ENCODE measurements around the gene OR10G4. TPM values are rescaled to one million over a fixed set of nuclear protein-coding genes. Genes with fewer than 3 reads are reported as not detected.
"Not testable (repeated sequence)": the region's sequence is repeated elsewhere in the genome, so short reads cannot be mapped to it uniquely, and the experiment has no call there.

Gene OR10G4
- total RNA-seq = not detected

- H3K4me1 Mint-ChIP-seq (ENCODE audit: low read depth) = no peaks in the 10 kb centered on the region
- H3K4me3 Mint-ChIP-seq = no peak within 1 kb of the TSS
- DNase-seq (no peak), ATAC-seq (replicated peaks in 1 of 2) (no peak)
- H3K27me3 Mint-ChIP-seq (ENCODE audit: low read depth) = peaks cover 6% of the 10 kb centered on the region
- no peaks in the 10 kb centered on the region for H3K9me3 Mint-ChIP-seq
- no peaks in the 10 kb centered on the region for H3K36me3 Mint-ChIP-seq (ENCODE audit: insufficient read depth in 2 of 2)
- H3K27ac Mint-ChIP-seq = no peak within 1 kb of the TSS
Measured at GRCh38 chr11:124012697-124013096, at the start of gene OR10G4. Gene OR10G4, plus strand, starts transcription at chr11:124012997. Its CDS starts 2,578 bp downstream, at chr11:124015575.

- no peaks in the 10 kb centered on the region for H3K36me3 Mint-ChIP-seq (ENCODE audit: insufficient read depth in 2 of 2)
- H3K27me3 Mint-ChIP-seq (ENCODE audit: low read depth) = no peaks in the 10 kb centered on the region
- no peak overlapping the region for H3K27ac Mint-ChIP-seq
- ATAC-seq (replicated peaks in 1 of 2) = no peak
- no peak overlapping the region for H3K4me3 Mint-ChIP-seq
- DNase-seq = no peak
- peaks cover 1 to 2% of the 10 kb centered on the region in 2 donors for H3K9me3 Mint-ChIP-seq
- no peaks in the 10 kb centered on the region for H3K4me1 Mint-ChIP-seq (ENCODE audit: low read depth)
Measured at GRCh38 chr11:123973816-123974215, 39.0 kb upstream of the OR10G4 start.

- Mint-ChIP-seq H3K27me3 (ENCODE audit: low read depth) (no peaks in the 10 kb centered on the region), H3K4me3 (no peak overlapping the region), H3K36me3 (ENCODE audit: insufficient read depth in 2 of 2) (no peaks in the 10 kb centered on the region), H3K9me3 (peaks cover 0 to under 1% of the 10 kb centered on the region in 2 donors), H3K27ac (no peak overlapping the region), H3K4me1 (ENCODE audit: low read depth) (no peaks in the 10 kb centered on the region)
- DNase-seq (no peak), ATAC-seq (replicated peaks in 1 of 2) (no peak)
Measured at GRCh38 chr11:123976770-123977560, 35.8 kb upstream of the OR10G4 start.

- no peak within 1 kb of the TSS for H3K4me3 Mint-ChIP-seq
- no peak within 1 kb of the TSS for H3K27ac Mint-ChIP-seq
- H3K27me3 Mint-ChIP-seq (ENCODE audit: low read depth) = no peaks in the 10 kb centered on the region
- H3K36me3 Mint-ChIP-seq (ENCODE audit: insufficient read depth in 2 of 2) = no peaks in the 10 kb centered on the region
- H3K9me3 Mint-ChIP-seq = peaks cover 4 to 5% of the 10 kb centered on the region in 2 donors
- DNase-seq = no peak
- no peak for ATAC-seq (replicated peaks in 1 of 2)
- no peaks in the 10 kb centered on the region for H3K4me1 Mint-ChIP-seq (ENCODE audit: low read depth)
Measured at GRCh38 chr11:123977731-123978347, 35.0 kb upstream of the OR10G4 start, which contains the start of gene OR10S1. Gene OR10S1, minus strand, starts transcription at chr11:123977781. Its CDS starts 117 bp downstream, at chr11:123977664.

GRCh38 chr11:123979311-123979710 is 33.5 kb upstream of the OR10G4 start:
- Mint-ChIP-seq H3K27me3 (ENCODE audit: low read depth) (no peaks in the 10 kb centered on the region), H3K9me3 (peaks cover 6 to 8% of the 10 kb centered on the region in 2 donors), H3K36me3 (ENCODE audit: insufficient read depth in 2 of 2) (no peaks in the 10 kb centered on the region), H3K4me1 (ENCODE audit: low read depth) (no peaks in the 10 kb centered on the region), H3K27ac (no peak overlapping the region), H3K4me3 (no peak overlapping the region)
- DNase-seq = no peak
- no peak for ATAC-seq (replicated peaks in 1 of 2)

GRCh38 chr11:123995119-123995518 is 17.7 kb upstream of the OR10G4 start, which contains the start of gene OR10G6:
Gene OR10G6, minus strand, starts transcription at chr11:123995161. Its CDS starts 0 bp downstream, at chr11:123995161.
- Mint-ChIP-seq H3K4me1 (ENCODE audit: low read depth) (no peaks in the 10 kb centered on the region), H3K9me3 (no peaks in the 10 kb centered on the region), H3K36me3 (ENCODE audit: insufficient read depth in 2 of 2) (no peaks in the 10 kb centered on the region), H3K27ac (no peak within 1 kb of the TSS), H3K27me3 (ENCODE audit: low read depth) (no peaks in the 10 kb centered on the region), H3K4me3 (no peak within 1 kb of the TSS)
- ATAC-seq (replicated peaks in 1 of 2) = no peak
- no peak for DNase-seq

GRCh38 chr11:124015837-124016236 is 3.0 kb downstream of the OR10G4 start:
- H3K4me3 Mint-ChIP-seq; H3K27me3 Mint-ChIP-seq (ENCODE audit: low read depth); H3K4me1 Mint-ChIP-seq (ENCODE audit: low read depth); H3K36me3 Mint-ChIP-seq (ENCODE audit: insufficient read depth in 2 of 2); H3K9me3 Mint-ChIP-seq; DNase-seq; ATAC-seq (replicated peaks in 1 of 2); H3K27ac Mint-ChIP-seq: not testable (repeated sequence)

GRCh38 chr11:124026498-124026897 is 13.7 kb downstream of the OR10G4 start, which contains the start of gene OR10G8:
Gene OR10G8, plus strand, starts transcription at chr11:124026798. Its CDS starts 2,825 bp downstream, at chr11:124029623.
- Mint-ChIP-seq H3K36me3 (ENCODE audit: insufficient read depth in 2 of 2) (no peaks in the 10 kb centered on the region), H3K27ac (no peak within 1 kb of the TSS), H3K4me3 (no peak within 1 kb of the TSS), H3K4me1 (ENCODE audit: low read depth) (no peaks in the 10 kb centered on the region), H3K9me3 (no peaks in the 10 kb centered on the region), H3K27me3 (ENCODE audit: low read depth) (no peaks in the 10 kb centered on the region)
- DNase-seq (no peak), ATAC-seq (replicated peaks in 1 of 2) (no peak)

- Mint-ChIP-seq H3K36me3 (ENCODE audit: insufficient read depth in 2 of 2) (no peaks in the 10 kb centered on the region), H3K4me1 (ENCODE audit: low read depth) (no peaks in the 10 kb centered on the region), H3K27ac (no peak overlapping the region), H3K9me3 (no peaks in the 10 kb centered on the region), H3K4me3 (no peak overlapping the region), H3K27me3 (ENCODE audit: low read depth) (peaks cover 5% of the 10 kb centered on the region)
- DNase-seq = no peak
- ATAC-seq (replicated peaks in 1 of 2) = no peak
Measured at GRCh38 chr11:124036666-124037065, 23.9 kb downstream of the OR10G4 start.

GRCh38 chr11:124039557-124039956 is 26.8 kb downstream of the OR10G4 start:
- no peak for ATAC-seq (replicated peaks in 1 of 2)
- Mint-ChIP-seq H3K9me3 (no peaks in the 10 kb centered on the region), H3K27ac (no peak overlapping the region), H3K27me3 (ENCODE audit: low read depth) (peaks cover 5% of the 10 kb centered on the region), H3K4me3 (no peak overlapping the region), H3K4me1 (ENCODE audit: low read depth) (no peaks in the 10 kb centered on the region), H3K36me3 (ENCODE audit: insufficient read depth in 2 of 2) (no peaks in the 10 kb centered on the region)
- DNase-seq = no peak

- no peaks in the 10 kb centered on the region for H3K36me3 Mint-ChIP-seq (ENCODE audit: insufficient read depth in 2 of 2)
- H3K9me3 Mint-ChIP-seq = no peaks in the 10 kb centered on the region
- no peak for DNase-seq
- H3K4me1 Mint-ChIP-seq (ENCODE audit: low read depth) = no peaks in the 10 kb centered on the region
- no peak for ATAC-seq (replicated peaks in 1 of 2)
- no peak within 1 kb of the TSS for H3K27ac Mint-ChIP-seq
- H3K27me3 Mint-ChIP-seq (ENCODE audit: low read depth) = peaks cover 5% of the 10 kb centered on the region
- H3K4me3 Mint-ChIP-seq = no peak within 1 kb of the TSS
Measured at GRCh38 chr11:124041254-124041653, 28.5 kb downstream of the OR10G4 start, which contains the start of gene OR10G7. Gene OR10G7, minus strand, starts transcription at chr11:124041325. Its CDS starts 2,324 bp downstream, at chr11:124039001.

- H3K27me3 Mint-ChIP-seq (ENCODE audit: low read depth) = peaks cover 13% of the 10 kb centered on the region
- H3K4me3 Mint-ChIP-seq = no peak overlapping the region
- H3K4me1 Mint-ChIP-seq (ENCODE audit: low read depth) = no peaks in the 10 kb centered on the region
- ATAC-seq (replicated peaks in 1 of 2) = no peak
- no peak for DNase-seq
- H3K36me3 Mint-ChIP-seq (ENCODE audit: insufficient read depth in 2 of 2) = no peaks in the 10 kb centered on the region
- no peaks in the 10 kb centered on the region for H3K9me3 Mint-ChIP-seq
- H3K27ac Mint-ChIP-seq = no peak overlapping the region
Measured at GRCh38 chr11:124043420-124043819, 30.6 kb downstream of the OR10G4 start.

GRCh38 chr11:124050748-124051147 is 38.0 kb downstream of the OR10G4 start:
- ATAC-seq (replicated peaks in 1 of 2) (no peak), DNase-seq (no peak)
- Mint-ChIP-seq H3K27ac (no peak overlapping the region), H3K27me3 (ENCODE audit: low read depth) (peaks cover 19% of the 10 kb centered on the region), H3K9me3 (no peaks in the 10 kb centered on the region), H3K36me3 (ENCODE audit: insufficient read depth in 2 of 2) (no peaks in the 10 kb centered on the region), H3K4me3 (no peak overlapping the region), H3K4me1 (ENCODE audit: low read depth) (no peaks in the 10 kb centered on the region)
